Kidney (tissue), 14 donors: ENCODE data around the gene NXF1. TPM values are rescaled to one million over a fixed set of nuclear protein-coding genes. Genes with fewer than 3 reads are reported as not detected.

ENCODE experiments used
- DNase-seq, 5 donors: peaks; one replicate each; pipeline ENCODE4 v3.0.0-alpha.2; 2013 to 2020
- FAIRE-seq: peaks from 2 replicates; lab custom pipeline; 2012; peaks lifted over from hg19 to GRCh38; lab: Jason Lieb, UNC
- H3K27ac ChIP-seq, 2 donors: one replicate each; pipeline ENCODE4 v1.7.0; 2013; ENCODE audit warnings: low read depth in 2 of 2, low read length in 2 of 2, inconsistent platforms in 1 of 2
- H3K27me3 ChIP-seq: one replicate; pipeline ENCODE4 v1.7.1; 2013; ENCODE audit warnings: low read length, inconsistent platforms; ENCODE audit not compliant: control insufficient read depth, insufficient read depth
- H3K36me3 ChIP-seq, 3 donors: one replicate each; pipeline versions ENCODE4 v1.7.0 to v1.7.1; 2013; ENCODE audit warnings: low read length in 3 of 3, control low read depth in 1 of 3, inconsistent platforms in 1 of 3; ENCODE audit not compliant: insufficient read depth in 3 of 3, control insufficient read depth in 2 of 3
- H3K4me1 ChIP-seq, 3 donors: one replicate each; pipeline versions ENCODE4 v1.7.0 to v1.7.1; 2013; ENCODE audit warnings: low read length in 3 of 3, inconsistent platforms in 1 of 3, low read depth in 1 of 3; ENCODE audit not compliant: control insufficient read depth in 2 of 3, insufficient read depth in 2 of 3
- H3K4me3 ChIP-seq, 3 donors: one replicate each; pipeline versions ENCODE4 v1.7.0 to v1.8.1; 2013; ENCODE audit warnings: low read length in 3 of 3, control low read depth in 1 of 3, inconsistent platforms in 1 of 3
- H3K9ac ChIP-seq, 3 donors: one replicate each; pipeline versions ENCODE4 v1.7.0 to v1.7.1; 2013; ENCODE audit warnings: low read length in 3 of 3, control low read depth in 1 of 3, inconsistent platforms in 1 of 3
- H3K9me3 ChIP-seq, 3 donors: one replicate each; pipeline versions ENCODE4 v1.7.0 to v1.7.1; 2013; ENCODE audit warnings: low read length in 3 of 3, control low read depth in 1 of 3, inconsistent platforms in 1 of 3; ENCODE audit not compliant: control insufficient read depth in 2 of 3, insufficient read depth in 1 of 3
- intact Hi-C: fragments of 100-400 bp; cut with DNase I; formaldehyde crosslinking; loops from one replicate; pipeline ENCODE4 v1.11.1; 2022
- polyA plus RNA-seq: library from polyadenylated mRNA; stranded (reverse); fragments of 350-450 nt; fragmentation: Illumina TruSeq; extraction: RNeasy Lipid Tissue Mini Kit (QIAGEN cat#74804); gene quantifications from one replicate; pipeline ENCODE4 v1.2.3, GENCODE V29; 2014; ENCODE audit warnings: low read depth, low replicate concordance; ENCODE audit not compliant: insufficient read depth
- total RNA-seq: library from RNA; stranded (reverse); fragmentation: NEBNext Ultra II Directional; extraction: Animal tissue kit (Norgen Biotek cat#: 25700); gene quantifications from one replicate; pipeline ENCODE4 v1.2.1, GENCODE V29; 2021
- TF ChIP-seq, protein P1 (sequence below): IDR thresholded peaks from 3 replicates; pipeline ENCODE4 v1.5.1; 2012; ENCODE audit warnings: mild to moderate bottlenecking, moderate library complexity, borderline replicate concordance; ENCODE audit not compliant: insufficient read depth; ENCODE audit errors: extremely low read depth
- donor health status: control.
- donor health status: control.
- donor health status: control.
- donor health status: control.
- donor health status: control.
- donor health status: DM: yes; HTN: yes; CAD: no.
- donor health status: Normal renal cell carcinoma (clear cell type).

Gene NXF1
- total and polyA plus RNA-seq, 2 donors from 2014 or later = 70.7 to 83.8 TPM

DNA sequence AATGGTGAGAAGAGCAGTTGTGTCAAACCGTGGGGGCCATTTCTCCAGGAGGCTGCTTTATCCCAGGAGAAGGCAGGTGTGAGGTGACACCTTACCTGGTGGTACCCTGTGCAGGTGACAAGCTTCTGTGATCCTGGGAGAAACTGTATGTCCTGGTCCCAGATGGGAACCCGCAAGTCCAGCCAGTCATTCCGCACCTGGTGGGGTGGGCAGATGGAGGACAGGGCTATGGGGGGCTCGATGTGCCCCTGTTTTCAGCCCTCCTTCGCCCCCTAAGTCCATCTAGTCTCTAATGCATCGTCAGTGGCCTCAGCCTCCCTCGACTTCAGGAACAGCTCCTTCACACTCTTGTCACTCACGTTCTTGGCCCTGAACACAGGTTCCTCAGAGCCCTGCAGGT, 30.1 kb upstream of the NXF1 start:
- Histone ChIP-seq H3K9me3 (no peaks in the 10 kb centered on the region), H3K27ac (no peak overlapping the region), H3K36me3 (peaks cover 4 to 23% (median 6%) of the 10 kb centered on the region in 3 donors), H3K4me1 (peaks cover 1 to 17% (median 2%) of the 10 kb centered on the region in 3 donors), H3K4me3 (no peak overlapping the region), H3K27me3 (no peaks in the 10 kb centered on the region), H3K9ac (no peak overlapping the region)
- FAIRE-seq (no peak), DNase-seq (no peak)
- TF ChIP-seq, protein P1, sequence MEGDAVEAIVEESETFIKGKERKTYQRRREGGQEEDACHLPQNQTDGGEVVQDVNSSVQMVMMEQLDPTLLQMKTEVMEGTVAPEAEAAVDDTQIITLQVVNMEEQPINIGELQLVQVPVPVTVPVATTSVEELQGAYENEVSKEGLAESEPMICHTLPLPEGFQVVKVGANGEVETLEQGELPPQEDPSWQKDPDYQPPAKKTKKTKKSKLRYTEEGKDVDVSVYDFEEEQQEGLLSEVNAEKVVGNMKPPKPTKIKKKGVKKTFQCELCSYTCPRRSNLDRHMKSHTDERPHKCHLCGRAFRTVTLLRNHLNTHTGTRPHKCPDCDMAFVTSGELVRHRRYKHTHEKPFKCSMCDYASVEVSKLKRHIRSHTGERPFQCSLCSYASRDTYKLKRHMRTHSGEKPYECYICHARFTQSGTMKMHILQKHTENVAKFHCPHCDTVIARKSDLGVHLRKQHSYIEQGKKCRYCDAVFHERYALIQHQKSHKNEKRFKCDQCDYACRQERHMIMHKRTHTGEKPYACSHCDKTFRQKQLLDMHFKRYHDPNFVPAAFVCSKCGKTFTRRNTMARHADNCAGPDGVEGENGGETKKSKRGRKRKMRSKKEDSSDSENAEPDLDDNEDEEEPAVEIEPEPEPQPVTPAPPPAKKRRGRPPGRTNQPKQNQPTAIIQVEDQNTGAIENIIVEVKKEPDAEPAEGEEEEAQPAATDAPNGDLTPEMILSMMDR = no peak
- intact Hi-C loops = no loop called here

DNA sequence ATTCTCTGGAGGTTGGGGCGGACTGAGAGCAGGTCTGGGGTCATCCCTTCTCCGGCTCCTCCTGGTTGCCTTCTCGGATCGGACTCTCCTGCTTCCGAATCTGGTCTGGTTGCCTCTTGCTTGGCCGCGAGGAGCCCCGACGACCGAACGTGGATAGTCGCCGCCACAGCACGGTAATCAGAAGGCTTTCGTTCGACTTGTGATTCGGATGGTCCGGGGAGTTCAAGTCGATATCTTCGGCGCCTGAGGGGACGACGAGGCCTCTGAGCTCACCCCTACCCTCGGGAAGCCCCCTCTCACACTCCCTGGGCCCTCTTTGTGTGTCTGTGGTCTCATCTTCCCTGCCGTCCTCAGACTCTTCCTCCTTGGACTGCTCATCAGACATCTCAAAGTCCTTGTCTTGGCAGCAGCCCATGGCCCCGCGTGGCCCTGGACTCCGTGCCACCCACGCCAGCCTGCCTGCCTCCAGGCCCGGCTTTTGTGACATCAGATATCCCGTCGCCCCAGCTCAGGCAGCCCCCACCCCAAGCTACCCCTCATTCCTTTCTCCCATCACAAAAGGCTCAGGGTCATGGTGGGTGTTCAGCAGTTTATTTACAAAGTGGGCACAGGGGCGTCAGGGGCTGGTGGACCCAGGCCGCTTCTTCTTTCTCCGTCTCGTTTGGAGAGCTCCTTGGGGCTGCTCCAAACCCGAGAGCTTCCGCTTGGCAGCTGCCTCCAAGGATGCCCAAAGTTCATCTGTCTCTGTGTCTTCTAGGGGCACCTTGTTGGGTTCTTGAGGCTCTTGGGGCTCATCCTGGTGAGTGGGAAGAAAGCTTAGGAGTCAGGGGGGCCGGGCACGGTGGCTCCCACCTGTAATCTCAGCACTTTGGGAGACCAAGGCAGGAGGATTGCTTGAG, 27.3 kb upstream of the NXF1 start, which contains the start of gene TEX54:
TEX54 (minus strand) TSS at position 506 of the 899 bp plus-strand sequence.
- Histone ChIP-seq H3K4me3 (peak within 1 kb of the TSS; percentile 72 to 95 (median 89)), H3K9me3 (no peaks in the 10 kb centered on the region), H3K27me3 (no peaks in the 10 kb centered on the region), H3K27ac (peak within 1 kb of the TSS; percentile 98 to 99), H3K36me3 (peaks cover 4 to 24% (median 8%) of the 10 kb centered on the region in 3 donors), H3K4me1 (peaks cover 3 to 16% (median 6%) of the 10 kb centered on the region in 3 donors), H3K9ac (peak within 1 kb of the TSS; percentile 61 to 99 (median 94))
- intact Hi-C loops = no loop called here
- TF ChIP-seq, protein P1 = no peak
- peak in 4 of 5 donors; percentile 16 to 81 (median 36) for DNase-seq
- no peak for FAIRE-seq

DNA sequence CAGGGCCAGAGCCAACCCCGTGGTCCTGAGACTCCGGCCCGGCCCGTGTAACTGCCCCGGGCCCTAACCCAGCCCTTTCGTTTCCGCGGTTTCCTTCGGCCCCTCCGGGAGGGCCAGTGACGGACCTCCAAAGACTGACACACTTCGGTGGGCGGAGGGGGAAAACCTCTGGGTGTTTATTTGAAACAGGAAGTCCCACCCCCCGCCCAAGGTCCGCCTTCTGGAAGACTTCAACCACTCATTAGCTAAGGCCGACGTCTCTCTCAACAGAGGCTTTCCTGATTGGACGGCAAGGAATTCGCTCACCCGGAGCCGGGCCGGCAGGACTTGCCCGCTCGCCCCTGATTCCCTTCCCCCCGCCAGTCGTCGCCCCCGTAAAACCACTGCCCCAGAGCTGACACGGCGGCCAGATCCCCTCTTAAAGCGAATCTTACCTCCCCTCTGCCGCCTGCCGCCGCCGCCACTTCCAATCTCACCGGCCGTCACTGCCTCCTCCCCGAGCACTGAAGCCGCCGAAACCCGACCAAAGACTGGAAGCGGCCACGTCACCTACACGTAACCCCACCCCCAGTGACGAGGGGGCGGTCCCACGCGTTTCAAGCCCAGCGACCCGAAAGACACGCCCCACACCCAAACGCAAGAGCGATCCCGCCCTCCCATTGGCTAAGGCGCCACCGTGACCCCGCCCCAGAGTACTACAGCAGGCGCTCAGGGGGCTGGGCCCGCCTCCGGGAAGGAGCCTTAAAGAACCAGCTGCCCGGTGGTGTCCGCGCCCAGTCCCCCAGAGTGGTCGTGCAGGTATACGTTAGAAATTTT, 26.5 kb upstream of the NXF1 start, which contains the start of gene STX5:
STX5 (minus strand) TSS at position 532 of the 816 bp plus-strand sequence. CDS start 808 bp downstream, outside the sequence.
- Histone ChIP-seq H3K9ac (peak within 1 kb of the TSS; percentile 62 to 99 (median 94)), H3K27me3 (no peaks in the 10 kb centered on the region), H3K4me1 (peaks cover 3 to 16% (median 6%) of the 10 kb centered on the region in 3 donors), H3K9me3 (no peaks in the 10 kb centered on the region), H3K36me3 (peaks cover 4 to 32% (median 15%) of the 10 kb centered on the region in 3 donors), H3K4me3 (peak within 1 kb of the TSS; percentile 79 to 95 (median 89)), H3K27ac (peak within 1 kb of the TSS; percentile 98 to 99)
- peak; percentile 99 to 100 (median 100) for DNase-seq
- intact Hi-C loops = no loop called here
- TF ChIP-seq, protein P1 = no peak
- FAIRE-seq = peak; percentile 84
